ENCODE data around the gene KCNK7.

KCNK7 gene

GRCh38 chr11:65615950-65616574 is 20.5 kb upstream of the KCNK7 start:
- no peak for TF ChIP-seq EZH2phosphoT487 (conservative IDR thresholded peaks at IDR 0.05; ENCODE audit: low read length)
- TF ChIP-seq, protein P1, sequence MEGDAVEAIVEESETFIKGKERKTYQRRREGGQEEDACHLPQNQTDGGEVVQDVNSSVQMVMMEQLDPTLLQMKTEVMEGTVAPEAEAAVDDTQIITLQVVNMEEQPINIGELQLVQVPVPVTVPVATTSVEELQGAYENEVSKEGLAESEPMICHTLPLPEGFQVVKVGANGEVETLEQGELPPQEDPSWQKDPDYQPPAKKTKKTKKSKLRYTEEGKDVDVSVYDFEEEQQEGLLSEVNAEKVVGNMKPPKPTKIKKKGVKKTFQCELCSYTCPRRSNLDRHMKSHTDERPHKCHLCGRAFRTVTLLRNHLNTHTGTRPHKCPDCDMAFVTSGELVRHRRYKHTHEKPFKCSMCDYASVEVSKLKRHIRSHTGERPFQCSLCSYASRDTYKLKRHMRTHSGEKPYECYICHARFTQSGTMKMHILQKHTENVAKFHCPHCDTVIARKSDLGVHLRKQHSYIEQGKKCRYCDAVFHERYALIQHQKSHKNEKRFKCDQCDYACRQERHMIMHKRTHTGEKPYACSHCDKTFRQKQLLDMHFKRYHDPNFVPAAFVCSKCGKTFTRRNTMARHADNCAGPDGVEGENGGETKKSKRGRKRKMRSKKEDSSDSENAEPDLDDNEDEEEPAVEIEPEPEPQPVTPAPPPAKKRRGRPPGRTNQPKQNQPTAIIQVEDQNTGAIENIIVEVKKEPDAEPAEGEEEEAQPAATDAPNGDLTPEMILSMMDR (IDR thresholded peaks at IDR 0.05; ENCODE audit: insufficient read depth, low read length, poor library complexity, severe bottlenecking), result no peak
- Histone ChIP-seq H3F3A (ENCODE audit: insufficient read depth) (no peaks in the 10 kb centered on the region), H2AFZ (ENCODE audit: low read depth, low read length, severe bottlenecking) (no peak overlapping the region), H3K9me3 (ENCODE audit: insufficient read depth, low read length) (no peaks in the 10 kb centered on the region), H3K79me2 (ENCODE audit: insufficient read depth, low read length) (peaks cover 35% of the 10 kb centered on the region), H3K27me3 (ENCODE audit: low read length) (no peaks in the 10 kb centered on the region), H3K9me2 (replicated peaks; ENCODE audit: insufficient read depth, low read length) (no peaks in the 10 kb centered on the region), H4K20me1 (ENCODE audit: low read depth, low read length) (no peaks in the 10 kb centered on the region; the same call in 1 of the 2 replicates), H3K9ac (ENCODE audit: low read length) (peak overlapping the region; percentile 92), H3K4me3 (ENCODE audit: insufficient read depth, low read length, poor library complexity, severe bottlenecking) (peak overlapping the region; percentile 86), H3K4me2 (ENCODE audit: low read depth, low read length, poor library complexity, severe bottlenecking) (peak overlapping the region; percentile 91), H3K36me3 (ENCODE audit: low read length) (no peaks in the 10 kb centered on the region), H3K27ac (ENCODE audit: low read depth, low read length) (peak overlapping the region; percentile 76)

- no peaks in the 10 kb centered on the region for H3K36me3 ChIP-seq (ENCODE audit: low read length)
- H3K9me3 ChIP-seq (ENCODE audit: insufficient read depth, low read length), result no peaks in the 10 kb centered on the region
- peak within 1 kb of the TSS; percentile 91 for H3K4me2 ChIP-seq (ENCODE audit: low read depth, low read length, poor library complexity, severe bottlenecking)
- no peaks in the 10 kb centered on the region for H3K27me3 ChIP-seq (ENCODE audit: low read length)
- H3F3A ChIP-seq (ENCODE audit: insufficient read depth), result no peaks in the 10 kb centered on the region
- H4K20me1 ChIP-seq (ENCODE audit: low read depth, low read length), result no peaks in the 10 kb centered on the region; the same call in 1 of the 2 replicates
- peak within 1 kb of the TSS; percentile 86 for H3K4me3 ChIP-seq (ENCODE audit: insufficient read depth, low read length, poor library complexity, severe bottlenecking)
- peaks cover 35% of the 10 kb centered on the region for H3K79me2 ChIP-seq (ENCODE audit: insufficient read depth, low read length)
- TF ChIP-seq, protein P1 (IDR thresholded peaks at IDR 0.05; ENCODE audit: insufficient read depth, low read length, poor library complexity, severe bottlenecking), result no peak
- no peak for TF ChIP-seq EZH2phosphoT487 (conservative IDR thresholded peaks at IDR 0.05; ENCODE audit: low read length)
- peak within 1 kb of the TSS; percentile 32 for H2AFZ ChIP-seq (ENCODE audit: low read depth, low read length, severe bottlenecking)
- peak within 1 kb of the TSS; percentile 92 for H3K9ac ChIP-seq (ENCODE audit: low read length)
- no peaks in the 10 kb centered on the region for H3K9me2 ChIP-seq (replicated peaks; ENCODE audit: insufficient read depth, low read length)
- H3K27ac ChIP-seq (ENCODE audit: low read depth, low read length), result peak within 1 kb of the TSS; percentile 76
These were observed 19.8 kb upstream of the KCNK7 start, which contains the start of gene PCNX3 for GRCh38 chr11:65615229-65615949. TSS of gene PCNX3 (plus strand) at chr11:65615776. CDS start at chr11:65616312, 536 bp downstream.

- no peaks in the 10 kb centered on the region for H3K36me3 ChIP-seq (ENCODE audit: low read length)
- no peaks in the 10 kb centered on the region for H3K9me3 ChIP-seq (ENCODE audit: insufficient read depth, low read length)
- no peaks in the 10 kb centered on the region for H3K27me3 ChIP-seq (ENCODE audit: low read length)
- TF ChIP-seq EZH2phosphoT487 (conservative IDR thresholded peaks at IDR 0.05; ENCODE audit: low read length), result no peak
- TF ChIP-seq, protein P1 (IDR thresholded peaks at IDR 0.05; ENCODE audit: insufficient read depth, low read length, poor library complexity, severe bottlenecking), result no peak
- H2AFZ ChIP-seq (ENCODE audit: low read depth, low read length, severe bottlenecking), result peak overlapping the region; percentile 36
- peak overlapping the region; percentile 85 for H3K4me3 ChIP-seq (ENCODE audit: insufficient read depth, low read length, poor library complexity, severe bottlenecking)
- H3K9me2 ChIP-seq (replicated peaks; ENCODE audit: insufficient read depth, low read length), result no peaks in the 10 kb centered on the region
- no peaks in the 10 kb centered on the region; the same call in 1 of the 2 replicates for H4K20me1 ChIP-seq (ENCODE audit: low read depth, low read length)
- H3K27ac ChIP-seq (ENCODE audit: low read depth, low read length), result peak overlapping the region; percentile 70
- peak overlapping the region; percentile 75 for H3K9ac ChIP-seq (ENCODE audit: low read length)
- no peaks in the 10 kb centered on the region for H3F3A ChIP-seq (ENCODE audit: insufficient read depth)
- H3K79me2 ChIP-seq (ENCODE audit: insufficient read depth, low read length), result peaks cover 30% of the 10 kb centered on the region
- H3K4me2 ChIP-seq (ENCODE audit: low read depth, low read length, poor library complexity, severe bottlenecking), result peak overlapping the region; percentile 78
These were observed 17.7 kb upstream of the KCNK7 start for GRCh38 chr11:65613091-65613928.
